Measurements from ENCODE around the gene TRIM71.

- TF ChIP-seq POLR2A (IDR thresholded peaks at IDR 0.05) (no peak), CTCF (IDR thresholded peaks at IDR 0.05) (no peak), POLR2AphosphoS5 (IDR thresholded peaks at IDR 0.05) (no peak)
Observed at GRCh38 chr3:32852146-32852545, 34.3 kb downstream of the TRIM71 start.

All from breast epithelium (tissue), 3 donors.